Psoas muscle (tissue), 8 donors: ENCODE measurements around the gene YPEL2. TPM values are rescaled to one million over a fixed set of nuclear protein-coding genes. Genes with fewer than 3 reads are reported as not detected.

Experiments
- ATAC-seq, 4 donors: fragments of 200-7000 bp; cut with Tn5 transposase; one replicate each; pipeline ENCODE4 v1.9.1; 2020; ENCODE audit warnings: moderate library complexity in 3 of 4, mild to moderate bottlenecking in 2 of 4
- DNase-seq, 2 donors: peaks; one replicate each; pipeline ENCODE4 v3.0.0-alpha.2; 2020
- H3K27ac ChIP-seq: fragments of 200-600 bp; one replicate; pipeline ENCODE4 v1.8.0; 2022
- H3K27me3 ChIP-seq, 3 donors: fragments of 200-600 bp in 1 of 3; one replicate each; pipeline versions ENCODE4 v1.6.1 to v1.8.0; 2013 to 2022; ENCODE audit warnings: low read length in 2 of 3, mild to moderate bottlenecking in 2 of 3, moderate library complexity in 1 of 3; ENCODE audit not compliant: insufficient read depth in 3 of 3
- H3K36me3 ChIP-seq, 2 donors: fragments of 200-600 bp in 1 of 2; one replicate each; pipeline versions ENCODE4 v1.6.1 to v1.8.0; 2013 to 2022; ENCODE audit warnings: low read depth in 1 of 2, mild to moderate bottlenecking in 1 of 2, moderate library complexity in 1 of 2; ENCODE audit not compliant: insufficient read depth in 1 of 2
- H3K4me1 ChIP-seq: fragments of 200-600 bp; one replicate; pipeline ENCODE4 v1.8.0; 2022
- H3K4me3 ChIP-seq: fragments of 200-600 bp; one replicate; pipeline ENCODE4 v1.8.0; 2022; ENCODE audit warnings: mild to moderate bottlenecking
- H3K9me3 ChIP-seq: fragments of 200-600 bp; one replicate; pipeline ENCODE4 v1.8.0; 2022
- CTCF ChIP-seq: fragments of 200-600 bp; IDR thresholded peaks from one replicate; pipeline ENCODE4 v1.8.0; 2022; ENCODE audit warnings: antibody characterized with exemption
- WGBS, 3 donors: extraction: QIAGEN DNeasy Blood & Tissue Kit; methylation state at CpG; one replicate each; pipeline versions ENCODE4 v1.1.6 to v1.1.7; 2013; 5-methylcytosine and 5-hydroxymethylcytosine counted together
- intact Hi-C, 2 donors: fragments of 100-400 bp; cut with DNase I; formaldehyde crosslinking; loops; one replicate each; pipeline versions ENCODE4 v1.11.0 to v1.14.2; 2022
- polyA plus RNA-seq, 3 donors: library from polyadenylated mRNA; stranded (reverse); fragments of 200-250 nt; gene quantifications; one replicate each; pipeline ENCODE4 v1.2.3, GENCODE V29; 2013
- total RNA-seq, 4 donors: library from RNA; stranded (reverse); fragmentation: NEBNext Ultra II Directional in 2 of 4; extraction: Animal tissue kit (Norgen Biotek cat#: 25700) in 2 of 4; gene quantifications; one replicate each; pipeline versions ENCODE4 v1.2.1 to v1.2.4, GENCODE V29; 2021 to 2023
- donor health status: healthy with polysubstance abuse.
- donor health status: DM: no; HTN: no; CAD: no; lungs with moderate emphysema.
- donor health status: Bipolar disorder and iron deficiency.
- donor health status: healthy.
- donor health status: DM: yes; HTN: yes; CAD: no.
- donor health status: DM: no; HTN: no; CAD: no.
- donor health status: DM: no; HTN: no; CAD: no.
- donor health status: DM: yes; HTN: yes; CAD: no.

YPEL2 gene
- total and polyA plus RNA-seq, 7 donors = 1.9 to 47.8 (median 19.9) TPM

GRCh38 chr17:59375857-59376256 is 44.4 kb downstream of the YPEL2 start:
- H3K36me3 ChIP-seq = no peaks in the 10 kb centered on the region
- DNase-seq (no peak), ATAC-seq (no peak)
- peak overlapping the region; percentile 92 for H3K27ac ChIP-seq
- H3K9me3 ChIP-seq = no peaks in the 10 kb centered on the region
- H3K27me3 ChIP-seq = no peaks in the 10 kb centered on the region
- no peak for TF ChIP-seq CTCF
- H3K4me1 ChIP-seq = peaks cover 96% of the 10 kb centered on the region
- no peak overlapping the region for H3K4me3 ChIP-seq
- intact Hi-C loops = no loop called here

- peaks cover 96% of the 10 kb centered on the region for H3K4me1 ChIP-seq
- 88 to 92% (median 91%) methylated on average over 5 of the region's 5 CpGs for WGBS, 3 donors
- H3K27ac ChIP-seq = peak overlapping the region; percentile 92
- no peak overlapping the region for H3K4me3 ChIP-seq
- H3K27me3 ChIP-seq = no peaks in the 10 kb centered on the region
- DNase-seq (no peak), ATAC-seq (no peak)
- no peaks in the 10 kb centered on the region for H3K36me3 ChIP-seq
- intact Hi-C loops = no loop called here
- H3K9me3 ChIP-seq = no peaks in the 10 kb centered on the region
- TF ChIP-seq CTCF = no peak
These were observed 45.1 kb downstream of the YPEL2 start for GRCh38 chr17:59376506-59376905.

- no peak for TF ChIP-seq CTCF
- H3K4me3 ChIP-seq = no peak overlapping the region
- H3K27me3 ChIP-seq = no peaks in the 10 kb centered on the region
- 37 to 51% (median 44%) methylated on average over 3 of the region's 3 CpGs for WGBS, 3 donors
- ATAC-seq = no peak
- no peaks in the 10 kb centered on the region for H3K9me3 ChIP-seq
- H3K27ac ChIP-seq = peak overlapping the region; percentile 92
- peaks cover 96% of the 10 kb centered on the region for H3K4me1 ChIP-seq
- intact Hi-C loops = no loop called here
- DNase-seq = no peak
- no peaks in the 10 kb centered on the region for H3K36me3 ChIP-seq
These were observed 46.0 kb downstream of the YPEL2 start for GRCh38 chr17:59377410-59377809.

- TF ChIP-seq CTCF = no peak
- Histone ChIP-seq H3K27me3 (no peaks in the 10 kb centered on the region), H3K4me1 (peaks cover 84% of the 10 kb centered on the region), H3K9me3 (no peaks in the 10 kb centered on the region), H3K27ac (peak overlapping the region; percentile 92), H3K36me3 (no peaks in the 10 kb centered on the region), H3K4me3 (peak overlapping the region; percentile 19)
- 17 to 27% (median 19%) methylated on average over 4 of the region's 4 CpGs for WGBS, 3 donors
- peak; percentile 27 to 42 (median 38) for ATAC-seq
- intact Hi-C loops = no loop called here
- no peak for DNase-seq
These were observed 47.2 kb downstream of the YPEL2 start for GRCh38 chr17:59378675-59379074.

- Histone ChIP-seq H3K4me3 (no peak overlapping the region), H3K9me3 (no peaks in the 10 kb centered on the region), H3K36me3 (no peaks in the 10 kb centered on the region), H3K27me3 (no peaks in the 10 kb centered on the region), H3K27ac (peak overlapping the region; percentile 92), H3K4me1 (peaks cover 66% of the 10 kb centered on the region)
- WGBS, 3 donors = 55 to 62% (median 58%) methylated on average over 3 of the region's 3 CpGs
- DNase-seq (no peak), ATAC-seq (no peak)
- intact Hi-C loops = no loop called here
- no peak for TF ChIP-seq CTCF
These were observed 49.0 kb downstream of the YPEL2 start for GRCh38 chr17:59380474-59380873.
